ENCODE measurements around the gene TESK2.
A peak's percentile ranks its signal among the peaks of the same experiment; 100 is the strongest.

Gene TESK2

GRCh38 chr1:45370575-45370974 lies 120.4 kb downstream of the TESK2 start:
- no peak for DNase-seq

DNA sequence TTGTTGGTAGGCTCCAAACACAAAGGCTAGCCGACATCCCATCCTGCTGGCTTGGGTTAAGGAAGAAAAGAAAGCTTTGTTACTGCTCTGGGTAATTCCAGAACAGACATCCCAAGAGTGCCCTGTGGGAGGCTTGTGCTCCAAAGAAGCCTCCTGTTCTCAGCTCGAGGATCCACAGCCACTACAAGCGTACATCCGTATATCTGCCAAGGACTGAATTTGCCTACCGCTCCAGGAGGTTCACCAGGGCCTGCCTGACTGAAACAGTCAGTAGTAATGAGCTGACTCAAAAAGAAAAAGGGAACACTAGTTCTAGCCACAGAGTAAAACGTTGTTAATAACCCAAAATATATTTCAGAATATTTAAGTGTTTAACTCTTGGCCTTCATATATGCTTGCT lies 125.9 kb downstream of the TESK2 start:
- DNase-seq, result no peak

- DNase-seq, result no peak
Measured at GRCh38 chr1:45364294-45364693, 126.7 kb downstream of the TESK2 start.

- DNase-seq, result peak; percentile 55
Measured at GRCh38 chr1:45360981-45361380, 130.0 kb downstream of the TESK2 start.

- DNase-seq, result peak; percentile 10
Measured at GRCh38 chr1:45359882-45360513, 131.0 kb downstream of the TESK2 start.

GRCh38 chr1:45356186-45356585 lies 134.8 kb downstream of the TESK2 start:
- DNase-seq, result peak; percentile 9

DNA sequence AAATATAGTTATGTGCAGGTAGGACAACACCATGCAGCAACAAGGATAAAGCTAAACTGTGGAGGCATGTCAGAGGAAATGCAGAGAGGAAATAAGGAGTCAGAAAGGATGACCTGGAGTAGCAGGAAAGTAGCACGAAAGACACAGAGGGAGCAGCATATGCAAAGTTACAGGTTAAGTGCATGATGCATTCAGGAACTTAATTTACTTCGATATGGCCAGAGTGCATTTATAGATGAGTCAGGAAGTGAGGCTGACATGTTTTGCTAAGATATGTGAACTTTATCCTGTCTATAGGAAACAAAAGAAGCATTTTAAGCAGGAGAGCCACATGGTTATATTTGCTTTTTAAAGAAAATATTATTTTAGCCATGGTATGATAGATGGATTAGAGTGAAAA lies 135.3 kb downstream of the TESK2 start:
- DNase-seq, result no peak

- no peak for DNase-seq
Measured at GRCh38 chr1:45354838-45355237, 136.1 kb downstream of the TESK2 start.

- no peak for DNase-seq
Measured at GRCh38 chr1:45353685-45354084, 137.3 kb downstream of the TESK2 start.

- DNase-seq, result no peak
Measured at GRCh38 chr1:45351508-45351907, 139.5 kb downstream of the TESK2 start.

GRCh38 chr1:45348966-45349677 lies 141.8 kb downstream of the TESK2 start:
- DNase-seq, result no peak

GRCh38 chr1:45348609-45348965 lies 142.4 kb downstream of the TESK2 start:
- no peak for DNase-seq

DNA sequence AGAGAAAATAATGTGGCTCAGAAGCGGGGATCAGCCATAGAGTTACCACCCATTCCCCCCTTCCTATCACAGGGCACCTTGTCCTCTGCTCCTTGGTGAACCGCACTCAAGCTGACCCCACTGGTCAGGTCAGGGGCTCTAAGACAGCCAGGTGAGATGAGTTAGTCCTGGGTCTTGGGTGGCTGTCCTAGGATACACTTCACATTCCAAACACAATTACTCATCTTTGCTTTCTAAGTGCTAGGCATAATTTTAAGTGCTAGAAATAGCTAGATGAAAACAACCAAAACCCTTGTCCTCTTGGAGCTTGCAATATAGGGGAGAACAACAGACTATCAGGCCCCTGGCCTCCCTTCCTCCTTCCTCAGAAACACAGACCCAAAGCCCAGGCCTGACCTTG lies 142.9 kb downstream of the TESK2 start:
- DNase-seq, result no peak

GRCh38 chr1:45346473-45346872 lies 144.5 kb downstream of the TESK2 start:
- no peak for DNase-seq

DNA sequence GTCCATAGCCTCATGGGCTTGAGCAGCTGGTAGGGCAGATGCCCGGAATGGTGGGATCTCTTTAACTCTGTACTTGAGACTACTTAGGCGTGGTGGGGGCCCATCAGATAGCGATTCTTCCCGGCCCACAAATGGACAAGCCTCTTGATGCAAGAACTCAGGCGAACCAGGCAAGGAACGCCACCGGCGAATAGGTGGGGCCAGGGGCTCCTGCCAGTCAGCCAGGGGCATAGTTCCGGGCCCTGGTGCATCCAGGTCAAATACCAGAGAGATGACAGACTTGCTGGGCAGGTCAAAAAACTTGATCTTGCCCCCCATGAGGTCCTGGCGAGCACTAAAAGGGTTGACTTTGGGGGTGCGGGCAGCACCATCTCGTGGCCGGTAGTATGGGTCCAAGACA lies 145.9 kb downstream of the TESK2 start:
- no peak for DNase-seq

- no peak for DNase-seq
Measured at GRCh38 chr1:45344499-45344898, 146.5 kb downstream of the TESK2 start.

- no peak for DNase-seq
Measured at GRCh38 chr1:45340816-45341466, 150.0 kb downstream of the TESK2 start.

DNA sequence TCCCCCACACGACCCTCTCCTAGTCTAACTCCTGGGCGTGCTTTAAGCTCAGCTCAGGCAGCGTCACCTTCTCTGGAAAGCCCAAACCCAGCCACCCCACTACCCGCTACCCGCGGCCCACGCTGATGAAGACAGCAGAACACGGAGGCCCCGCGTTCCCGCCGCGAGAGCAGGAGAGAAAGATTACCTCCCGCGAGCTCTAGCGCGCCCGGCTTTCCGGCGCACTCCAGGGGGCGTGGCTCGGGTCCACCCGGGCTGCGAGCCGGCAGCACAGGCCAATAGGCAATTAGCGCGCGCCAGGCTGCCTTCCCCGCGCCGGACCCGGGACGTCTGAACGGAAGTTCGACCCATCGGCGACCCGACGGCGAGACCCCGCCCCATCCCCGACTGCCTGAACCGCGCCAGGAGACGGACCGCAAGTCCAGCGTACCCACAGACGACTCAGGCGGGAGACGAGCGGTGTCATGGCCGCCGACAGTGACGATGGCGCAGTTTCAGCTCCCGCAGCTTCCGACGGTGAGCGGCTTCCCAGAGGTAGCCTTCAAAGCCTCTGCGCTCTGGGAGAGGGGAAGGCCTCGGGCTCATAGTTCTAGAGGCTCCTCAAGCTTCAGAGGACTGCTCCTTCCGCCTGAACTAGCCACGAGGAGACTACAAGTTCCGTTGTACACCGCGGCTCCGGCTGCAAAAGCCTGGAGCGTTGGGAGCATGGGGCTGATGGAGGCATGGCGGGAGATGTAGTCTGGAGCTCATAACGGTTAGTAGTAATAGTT lies 151.0 kb downstream of the TESK2 start, which contains the start of the genes MUTYH and TOE1:
Gene MUTYH, minus strand, starts transcription at position 652 of the 770 bp plus-strand sequence. CDS start 5,935 bp downstream, outside the sequence.
Gene TOE1, plus strand, starts transcription at position 382 of the 770 bp plus-strand sequence. Its CDS starts 83 bp downstream, at position 465.
- peak; percentile 92 for DNase-seq

- no peak for DNase-seq
Measured at GRCh38 chr1:45337630-45338325, 153.2 kb downstream of the TESK2 start.

- no peak for DNase-seq
Measured at GRCh38 chr1:45335855-45336324, 155.1 kb downstream of the TESK2 start.

- no peak for DNase-seq
Measured at GRCh38 chr1:45334308-45335245, 156.4 kb downstream of the TESK2 start.
